Liver (tissue), 3 donors: Measurements from ENCODE around the gene ZEB1.

Source experiments
- EGR1 ChIP-seq, 2 donors: IDR thresholded peaks; 2 replicates each; pipeline ENCODE4 v1.6.1; 2016 to 2018; ENCODE audit warnings: antibody characterized with exemption in 2 of 2, low read depth in 2 of 2
- FOXA1 ChIP-seq: IDR thresholded peaks from 2 replicates; pipeline ENCODE4 v1.6.1; 2016; ENCODE audit warnings: antibody characterized with exemption
- GABPA ChIP-seq, 2 donors: IDR thresholded peaks in 1 of 2; conservative IDR thresholded peaks in 1 of 2; 2 replicates each; pipeline ENCODE4 v1.6.1; 2016; ENCODE audit warnings: antibody characterized with exemption in 2 of 2, mild to moderate bottlenecking in 1 of 2, moderate library complexity in 1 of 2
- JUND ChIP-seq, 2 donors: IDR thresholded peaks; 2 replicates each; pipeline ENCODE4 v1.6.1; 2016; ENCODE audit warnings: antibody characterized with exemption in 2 of 2
- MAX ChIP-seq: IDR thresholded peaks from 2 replicates; pipeline ENCODE4 v1.6.1; 2016; ENCODE audit warnings: antibody characterized with exemption
- RAD21 ChIP-seq, 2 donors: IDR thresholded peaks; 2 replicates each; pipeline ENCODE4 v1.6.1; 2016; ENCODE audit warnings: antibody characterized with exemption in 2 of 2, mild to moderate bottlenecking in 2 of 2
- RXRA ChIP-seq, 2 donors: IDR thresholded peaks; 2 replicates each; pipeline ENCODE4 v1.6.1; 2017 to 2018; ENCODE audit warnings: antibody characterized with exemption in 2 of 2, mild to moderate bottlenecking in 1 of 2
- SP1 ChIP-seq: IDR thresholded peaks from 2 replicates; pipeline ENCODE4 v1.6.1; 2018; ENCODE audit warnings: antibody characterized with exemption, mild to moderate bottlenecking
- TAF1 ChIP-seq: conservative IDR thresholded peaks from 2 replicates; pipeline ENCODE4 v1.6.1; 2016; ENCODE audit warnings: antibody characterized with exemption, mild to moderate bottlenecking
- YY1 ChIP-seq: IDR thresholded peaks from 2 replicates; pipeline ENCODE4 v1.6.1; 2016; ENCODE audit warnings: antibody characterized with exemption, mild to moderate bottlenecking
- TF ChIP-seq, protein P1 (sequence below): fragments of 150-350 bp; IDR thresholded peaks from 2 replicates; pipeline ENCODE4 v1.5.1; 2017; ENCODE audit warnings: improper control_type of control experiment, low read depth, low read length; ENCODE audit not compliant: missing input control
- TF ChIP-seq, protein P2 (sequence below): IDR thresholded peaks from 2 replicates; pipeline ENCODE4 v1.6.1; 2016; ENCODE audit warnings: antibody characterized with exemption
- TF ChIP-seq, protein P3 (sequence below): IDR thresholded peaks from 2 replicates; pipeline ENCODE4 v1.6.1; 2016; ENCODE audit warnings: antibody characterized with exemption, mild to moderate bottlenecking
- TF ChIP-seq, protein P4 (sequence below): IDR thresholded peaks from 2 replicates; pipeline ENCODE4 v1.6.1; 2016; ENCODE audit warnings: antibody characterized with exemption
- donor health status: healthy.
- donor health status: healthy.

DNA sequence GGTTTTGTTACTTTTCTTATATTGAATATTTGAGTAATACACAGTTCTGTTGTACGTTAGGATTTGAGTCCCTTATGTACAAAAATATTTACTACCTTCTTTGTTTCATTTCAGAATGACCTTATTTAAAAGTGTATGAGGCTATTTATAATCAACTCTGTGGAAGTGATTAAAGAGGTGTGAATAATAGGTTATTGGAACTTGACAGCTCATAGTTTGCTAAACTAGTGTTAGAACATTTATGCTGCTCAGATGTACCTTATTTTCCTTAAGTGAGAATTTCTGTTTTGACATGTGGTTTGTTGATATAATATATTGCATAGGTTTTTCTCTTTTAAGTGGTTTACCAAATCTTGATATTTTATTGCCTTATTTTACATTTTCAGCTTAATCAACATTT is 105.5 kb downstream of the ZEB1 start:
- TF ChIP-seq YY1 (no peak), SP1 (no peak), RXRA (IDR thresholded peaks at IDR 0.05) (no peak), RAD21 (IDR thresholded peaks at IDR 0.05) (no peak), MAX (no peak), TAF1 (no peak), FOXA1 (no peak), GABPA (IDR thresholded peaks at IDR 0.05 in 1 of 2, conservative IDR thresholded peaks at IDR 0.05 in 1 of 2) (no peak), JUND (IDR thresholded peaks at IDR 0.05) (no peak), EGR1 (IDR thresholded peaks at IDR 0.05; ENCODE audit: low read depth in 2 of 2) (no peak)
- TF ChIP-seq, protein P1, sequence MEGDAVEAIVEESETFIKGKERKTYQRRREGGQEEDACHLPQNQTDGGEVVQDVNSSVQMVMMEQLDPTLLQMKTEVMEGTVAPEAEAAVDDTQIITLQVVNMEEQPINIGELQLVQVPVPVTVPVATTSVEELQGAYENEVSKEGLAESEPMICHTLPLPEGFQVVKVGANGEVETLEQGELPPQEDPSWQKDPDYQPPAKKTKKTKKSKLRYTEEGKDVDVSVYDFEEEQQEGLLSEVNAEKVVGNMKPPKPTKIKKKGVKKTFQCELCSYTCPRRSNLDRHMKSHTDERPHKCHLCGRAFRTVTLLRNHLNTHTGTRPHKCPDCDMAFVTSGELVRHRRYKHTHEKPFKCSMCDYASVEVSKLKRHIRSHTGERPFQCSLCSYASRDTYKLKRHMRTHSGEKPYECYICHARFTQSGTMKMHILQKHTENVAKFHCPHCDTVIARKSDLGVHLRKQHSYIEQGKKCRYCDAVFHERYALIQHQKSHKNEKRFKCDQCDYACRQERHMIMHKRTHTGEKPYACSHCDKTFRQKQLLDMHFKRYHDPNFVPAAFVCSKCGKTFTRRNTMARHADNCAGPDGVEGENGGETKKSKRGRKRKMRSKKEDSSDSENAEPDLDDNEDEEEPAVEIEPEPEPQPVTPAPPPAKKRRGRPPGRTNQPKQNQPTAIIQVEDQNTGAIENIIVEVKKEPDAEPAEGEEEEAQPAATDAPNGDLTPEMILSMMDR, result no peak
- TF ChIP-seq, protein P2, sequence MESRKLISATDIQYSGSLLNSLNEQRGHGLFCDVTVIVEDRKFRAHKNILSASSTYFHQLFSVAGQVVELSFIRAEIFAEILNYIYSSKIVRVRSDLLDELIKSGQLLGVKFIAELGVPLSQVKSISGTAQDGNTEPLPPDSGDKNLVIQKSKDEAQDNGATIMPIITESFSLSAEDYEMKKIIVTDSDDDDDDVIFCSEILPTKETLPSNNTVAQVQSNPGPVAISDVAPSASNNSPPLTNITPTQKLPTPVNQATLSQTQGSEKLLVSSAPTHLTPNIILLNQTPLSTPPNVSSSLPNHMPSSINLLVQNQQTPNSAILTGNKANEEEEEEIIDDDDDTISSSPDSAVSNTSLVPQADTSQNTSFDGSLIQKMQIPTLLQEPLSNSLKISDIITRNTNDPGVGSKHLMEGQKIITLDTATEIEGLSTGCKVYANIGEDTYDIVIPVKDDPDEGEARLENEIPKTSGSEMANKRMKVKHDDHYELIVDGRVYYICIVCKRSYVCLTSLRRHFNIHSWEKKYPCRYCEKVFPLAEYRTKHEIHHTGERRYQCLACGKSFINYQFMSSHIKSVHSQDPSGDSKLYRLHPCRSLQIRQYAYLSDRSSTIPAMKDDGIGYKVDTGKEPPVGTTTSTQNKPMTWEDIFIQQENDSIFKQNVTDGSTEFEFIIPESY, result no peak
- TF ChIP-seq, protein P3, sequence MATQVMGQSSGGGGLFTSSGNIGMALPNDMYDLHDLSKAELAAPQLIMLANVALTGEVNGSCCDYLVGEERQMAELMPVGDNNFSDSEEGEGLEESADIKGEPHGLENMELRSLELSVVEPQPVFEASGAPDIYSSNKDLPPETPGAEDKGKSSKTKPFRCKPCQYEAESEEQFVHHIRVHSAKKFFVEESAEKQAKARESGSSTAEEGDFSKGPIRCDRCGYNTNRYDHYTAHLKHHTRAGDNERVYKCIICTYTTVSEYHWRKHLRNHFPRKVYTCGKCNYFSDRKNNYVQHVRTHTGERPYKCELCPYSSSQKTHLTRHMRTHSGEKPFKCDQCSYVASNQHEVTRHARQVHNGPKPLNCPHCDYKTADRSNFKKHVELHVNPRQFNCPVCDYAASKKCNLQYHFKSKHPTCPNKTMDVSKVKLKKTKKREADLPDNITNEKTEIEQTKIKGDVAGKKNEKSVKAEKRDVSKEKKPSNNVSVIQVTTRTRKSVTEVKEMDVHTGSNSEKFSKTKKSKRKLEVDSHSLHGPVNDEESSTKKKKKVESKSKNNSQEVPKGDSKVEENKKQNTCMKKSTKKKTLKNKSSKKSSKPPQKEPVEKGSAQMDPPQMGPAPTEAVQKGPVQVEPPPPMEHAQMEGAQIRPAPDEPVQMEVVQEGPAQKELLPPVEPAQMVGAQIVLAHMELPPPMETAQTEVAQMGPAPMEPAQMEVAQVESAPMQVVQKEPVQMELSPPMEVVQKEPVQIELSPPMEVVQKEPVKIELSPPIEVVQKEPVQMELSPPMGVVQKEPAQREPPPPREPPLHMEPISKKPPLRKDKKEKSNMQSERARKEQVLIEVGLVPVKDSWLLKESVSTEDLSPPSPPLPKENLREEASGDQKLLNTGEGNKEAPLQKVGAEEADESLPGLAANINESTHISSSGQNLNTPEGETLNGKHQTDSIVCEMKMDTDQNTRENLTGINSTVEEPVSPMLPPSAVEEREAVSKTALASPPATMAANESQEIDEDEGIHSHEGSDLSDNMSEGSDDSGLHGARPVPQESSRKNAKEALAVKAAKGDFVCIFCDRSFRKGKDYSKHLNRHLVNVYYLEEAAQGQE, result no peak
- TF ChIP-seq, protein P4, sequence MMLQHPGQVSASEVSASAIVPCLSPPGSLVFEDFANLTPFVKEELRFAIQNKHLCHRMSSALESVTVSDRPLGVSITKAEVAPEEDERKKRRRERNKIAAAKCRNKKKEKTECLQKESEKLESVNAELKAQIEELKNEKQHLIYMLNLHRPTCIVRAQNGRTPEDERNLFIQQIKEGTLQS, result no peak
